Sigmoid colon (tissue), 4 donors: ENCODE measurements around the gene RABGGTA.

Source experiments
- CTCF ChIP-seq, 4 experiments: fragments of 450-650 bp in 3 of 4; fragments of 200-600 bp in 1 of 4; IDR thresholded peaks; one replicate each; pipeline ENCODE4 v1.5.1; 2016 to 2019; ENCODE audit warnings: antibody characterized with exemption in 4 of 4, mild to moderate bottlenecking in 3 of 4, moderate library complexity in 2 of 4
- EP300 ChIP-seq, 4 donors: sonication (generic); formaldehyde crosslinking; IDR thresholded peaks; one replicate each; pipeline ENCODE4 v1.6.1; 2017; ENCODE audit warnings: antibody characterized with exemption in 4 of 4
- POLR2A ChIP-seq, 2 donors: fragments of 450-650 bp; IDR thresholded peaks; one replicate each; pipeline ENCODE4 v1.6.1; 2016; ENCODE audit warnings: antibody characterized with exemption in 2 of 2, mild to moderate bottlenecking in 2 of 2, moderate library complexity in 2 of 2
- POLR2AphosphoS5 ChIP-seq, 4 donors: sonication (generic); formaldehyde crosslinking; IDR thresholded peaks; one replicate each; pipeline ENCODE4 v1.6.1; 2017; ENCODE audit warnings: antibody characterized with exemption in 4 of 4

GRCh38 chr14:24283796-24284460 is 12.5 kb upstream of the RABGGTA start:
- TF ChIP-seq CTCF (IDR thresholded peaks at IDR 0.05) (no peak), POLR2A (IDR thresholded peaks at IDR 0.05) (no peak), POLR2AphosphoS5 (IDR thresholded peaks at IDR 0.05) (no peak), EP300 (IDR thresholded peaks at IDR 0.05) (no peak)
